Hepatocyte (in vitro differentiated cells): ENCODE measurements around the gene METRNL.
"Not testable (repeated sequence)": the region's sequence is repeated elsewhere in the genome, so short reads cannot be mapped to it uniquely, and the experiment has no call there.

Source experiments
- CTCF ChIP-seq: fragments of 200-600 bp; sonication (generic); IDR thresholded peaks from 2 replicates; pipeline ENCODE4 v1.5.1; 2016; ENCODE audit warnings: antibody characterized with exemption, mild to moderate bottlenecking; ENCODE audit not compliant: poor library complexity
- EZH2 ChIP-seq: fragments of 200-600 bp; sonication (generic); IDR thresholded peaks from 2 replicates; pipeline ENCODE4 v1.6.1; 2016; ENCODE audit warnings: antibody characterized with exemption, mild to moderate bottlenecking, borderline replicate concordance

DNA sequence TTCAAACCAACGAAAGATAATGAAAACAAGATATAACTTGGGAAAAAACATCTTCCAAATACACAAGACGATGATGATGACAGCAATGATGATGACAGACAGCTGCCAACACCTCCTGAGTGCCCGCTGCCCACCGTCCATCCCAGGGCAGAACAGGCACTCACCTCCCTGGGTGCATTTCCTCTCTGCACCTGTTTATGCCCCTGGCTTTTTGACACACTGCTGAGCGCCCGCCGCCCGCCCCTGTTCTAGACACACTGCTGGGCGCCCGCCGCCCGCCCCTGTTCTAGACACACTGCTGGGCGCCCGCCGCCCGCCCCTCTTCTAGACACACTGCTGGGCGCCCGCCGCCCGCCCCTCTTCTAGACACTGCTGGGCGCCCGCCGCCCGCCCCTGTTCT is 40.4 kb upstream of the METRNL start:
- not testable (repeated sequence) for TF ChIP-seq CTCF, EZH2
